HL-60 (cell line): ENCODE data around the gene OR3A1.
"Not testable (repeated sequence)": the region's sequence is repeated elsewhere in the genome, so short reads cannot be mapped to it uniquely, and the experiment has no call there.

Experiments used
- TF ChIP-seq, protein P1 (sequence below): IDR thresholded peaks from one replicate; pipeline ENCODE4 v1.5.1; 2011; ENCODE audit warnings: low read length, control low read depth, inconsistent platforms; ENCODE audit not compliant: insufficient read depth
- TF ChIP-seq, protein P2 (sequence below): IDR thresholded peaks from 2 replicates; pipeline ENCODE4 v1.6.1; 2012; ENCODE audit warnings: low read depth; ENCODE audit not compliant: insufficient replicate concordance

- TF ChIP-seq, protein P1, sequence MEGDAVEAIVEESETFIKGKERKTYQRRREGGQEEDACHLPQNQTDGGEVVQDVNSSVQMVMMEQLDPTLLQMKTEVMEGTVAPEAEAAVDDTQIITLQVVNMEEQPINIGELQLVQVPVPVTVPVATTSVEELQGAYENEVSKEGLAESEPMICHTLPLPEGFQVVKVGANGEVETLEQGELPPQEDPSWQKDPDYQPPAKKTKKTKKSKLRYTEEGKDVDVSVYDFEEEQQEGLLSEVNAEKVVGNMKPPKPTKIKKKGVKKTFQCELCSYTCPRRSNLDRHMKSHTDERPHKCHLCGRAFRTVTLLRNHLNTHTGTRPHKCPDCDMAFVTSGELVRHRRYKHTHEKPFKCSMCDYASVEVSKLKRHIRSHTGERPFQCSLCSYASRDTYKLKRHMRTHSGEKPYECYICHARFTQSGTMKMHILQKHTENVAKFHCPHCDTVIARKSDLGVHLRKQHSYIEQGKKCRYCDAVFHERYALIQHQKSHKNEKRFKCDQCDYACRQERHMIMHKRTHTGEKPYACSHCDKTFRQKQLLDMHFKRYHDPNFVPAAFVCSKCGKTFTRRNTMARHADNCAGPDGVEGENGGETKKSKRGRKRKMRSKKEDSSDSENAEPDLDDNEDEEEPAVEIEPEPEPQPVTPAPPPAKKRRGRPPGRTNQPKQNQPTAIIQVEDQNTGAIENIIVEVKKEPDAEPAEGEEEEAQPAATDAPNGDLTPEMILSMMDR: not testable (repeated sequence)
- TF ChIP-seq, protein P2, sequence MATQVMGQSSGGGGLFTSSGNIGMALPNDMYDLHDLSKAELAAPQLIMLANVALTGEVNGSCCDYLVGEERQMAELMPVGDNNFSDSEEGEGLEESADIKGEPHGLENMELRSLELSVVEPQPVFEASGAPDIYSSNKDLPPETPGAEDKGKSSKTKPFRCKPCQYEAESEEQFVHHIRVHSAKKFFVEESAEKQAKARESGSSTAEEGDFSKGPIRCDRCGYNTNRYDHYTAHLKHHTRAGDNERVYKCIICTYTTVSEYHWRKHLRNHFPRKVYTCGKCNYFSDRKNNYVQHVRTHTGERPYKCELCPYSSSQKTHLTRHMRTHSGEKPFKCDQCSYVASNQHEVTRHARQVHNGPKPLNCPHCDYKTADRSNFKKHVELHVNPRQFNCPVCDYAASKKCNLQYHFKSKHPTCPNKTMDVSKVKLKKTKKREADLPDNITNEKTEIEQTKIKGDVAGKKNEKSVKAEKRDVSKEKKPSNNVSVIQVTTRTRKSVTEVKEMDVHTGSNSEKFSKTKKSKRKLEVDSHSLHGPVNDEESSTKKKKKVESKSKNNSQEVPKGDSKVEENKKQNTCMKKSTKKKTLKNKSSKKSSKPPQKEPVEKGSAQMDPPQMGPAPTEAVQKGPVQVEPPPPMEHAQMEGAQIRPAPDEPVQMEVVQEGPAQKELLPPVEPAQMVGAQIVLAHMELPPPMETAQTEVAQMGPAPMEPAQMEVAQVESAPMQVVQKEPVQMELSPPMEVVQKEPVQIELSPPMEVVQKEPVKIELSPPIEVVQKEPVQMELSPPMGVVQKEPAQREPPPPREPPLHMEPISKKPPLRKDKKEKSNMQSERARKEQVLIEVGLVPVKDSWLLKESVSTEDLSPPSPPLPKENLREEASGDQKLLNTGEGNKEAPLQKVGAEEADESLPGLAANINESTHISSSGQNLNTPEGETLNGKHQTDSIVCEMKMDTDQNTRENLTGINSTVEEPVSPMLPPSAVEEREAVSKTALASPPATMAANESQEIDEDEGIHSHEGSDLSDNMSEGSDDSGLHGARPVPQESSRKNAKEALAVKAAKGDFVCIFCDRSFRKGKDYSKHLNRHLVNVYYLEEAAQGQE: not testable (repeated sequence)
Observed at GRCh38 chr17:3342782-3343181, 44.6 kb upstream of the OR3A1 start.
